Stimulated activated CD4-positive, alpha-beta T cell treated with anti-CD3 and anti-CD28 coated beads, Interleukin-12 subunit alpha, Interleukin-12 subunit beta, amount 100 ng/mL, for 24 hours (primary cell): ENCODE data around the gene RPL10L.

Experiments used
- DNase-seq, 2 experiments: peaks; one replicate each; pipeline ENCODE4 v3.0.0-alpha.2; 2020; ENCODE audit warnings: low read depth in 2 of 2

The RPL10L gene

GRCh38 chr14:46651526-46652144, at the start of gene RPL10L:
RPL10L (minus strand) TSS chr14:46651781; CDS start chr14:46651736, 45 bp downstream.
- no peak for DNase-seq

- no peak for DNase-seq
Measured at GRCh38 chr14:46691819-46692218, 40.2 kb upstream of the RPL10L start.

- no peak for DNase-seq
Measured at GRCh38 chr14:46686652-46687051, 35.1 kb upstream of the RPL10L start.

GRCh38 chr14:46672128-46672527, 20.5 kb upstream of the RPL10L start:
- DNase-seq, result no peak

GRCh38 chr14:46663382-46663781, 11.8 kb upstream of the RPL10L start:
- no peak for DNase-seq

- no peak for DNase-seq
Measured at GRCh38 chr14:46661728-46662127, 10.1 kb upstream of the RPL10L start.

GRCh38 chr14:46653031-46653755, 1.6 kb upstream of the RPL10L start:
- DNase-seq, result no peak

GRCh38 chr14:46646796-46647195, 4.8 kb downstream of the RPL10L start:
- no peak for DNase-seq

GRCh38 chr14:46626876-46627275, 24.7 kb downstream of the RPL10L start:
- DNase-seq, result no peak
